ENCODE measurements around the gene SPG11.

- TF ChIP-seq ZNF264 (CRISPR knock-in tag; IDR thresholded peaks at IDR 0.05) (no peak), LCORL (IDR thresholded peaks at IDR 0.05) (no peak), LCORL (CRISPR knock-in tag; IDR thresholded peaks at IDR 0.05) (no peak), CHD2 (IDR thresholded peaks at IDR 0.05; ENCODE audit: low read depth, low read length) (no peak), MAZ (IDR thresholded peaks at IDR 0.05; ENCODE audit: borderline replicate concordance, low read depth, low read length) (no peak), MAZ (CRISPR knock-in tag; IDR thresholded peaks at IDR 0.05; ENCODE audit: low read depth) (no peak)
- TF ChIP-seq, protein P1, sequence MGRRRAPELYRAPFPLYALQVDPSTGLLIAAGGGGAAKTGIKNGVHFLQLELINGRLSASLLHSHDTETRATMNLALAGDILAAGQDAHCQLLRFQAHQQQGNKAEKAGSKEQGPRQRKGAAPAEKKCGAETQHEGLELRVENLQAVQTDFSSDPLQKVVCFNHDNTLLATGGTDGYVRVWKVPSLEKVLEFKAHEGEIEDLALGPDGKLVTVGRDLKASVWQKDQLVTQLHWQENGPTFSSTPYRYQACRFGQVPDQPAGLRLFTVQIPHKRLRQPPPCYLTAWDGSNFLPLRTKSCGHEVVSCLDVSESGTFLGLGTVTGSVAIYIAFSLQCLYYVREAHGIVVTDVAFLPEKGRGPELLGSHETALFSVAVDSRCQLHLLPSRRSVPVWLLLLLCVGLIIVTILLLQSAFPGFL (CRISPR knock-in tag; IDR thresholded peaks at IDR 0.05) = no peak
These were observed 132.8 kb downstream of the SPG11 start for GRCh38 chr15:44530653-44531052.
